Fibroblast of the conjunctiva (primary cell): ENCODE measurements around the gene PAEP.
"Not testable (repeated sequence)": the region's sequence is repeated elsewhere in the genome, so short reads cannot be mapped to it uniquely, and the experiment has no call there.

Experiments
- DNase-seq: peaks from one replicate; pipeline ENCODE4 v3.0.0-alpha.2; 2010; ENCODE audit warnings: low read depth

PAEP gene

GRCh38 chr9:135526089-135526729 is 35.3 kb upstream of the PAEP start:
- no peak for DNase-seq

GRCh38 chr9:135526730-135527571 is 34.6 kb upstream of the PAEP start:
- no peak for DNase-seq

- not testable (repeated sequence) for DNase-seq
These were observed 32.6 kb upstream of the PAEP start for GRCh38 chr9:135528842-135529435.

- no peak for DNase-seq
These were observed 31.4 kb upstream of the PAEP start for GRCh38 chr9:135530146-135530545.

- no peak for DNase-seq
These were observed 30.5 kb upstream of the PAEP start for GRCh38 chr9:135531096-135531495.

DNA sequence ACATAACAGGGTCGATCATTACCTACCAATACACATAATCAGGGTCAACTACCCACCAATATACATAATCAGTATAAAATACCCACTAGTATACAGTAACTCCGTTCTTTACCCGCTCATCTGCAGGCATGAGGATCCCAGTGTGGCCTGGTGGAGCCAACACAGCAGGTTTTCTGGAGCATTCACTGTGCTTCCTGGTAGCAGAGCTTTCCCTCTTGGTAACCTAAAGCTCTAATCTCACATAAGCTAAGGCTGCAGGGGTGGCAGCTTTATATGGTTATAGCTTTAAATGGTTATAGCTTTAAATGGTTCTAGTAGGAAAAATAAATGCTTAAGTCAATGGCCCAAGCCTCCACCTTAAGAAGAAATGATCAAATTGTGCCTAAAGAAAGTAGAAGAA is 28.4 kb upstream of the PAEP start:
- no peak for DNase-seq

DNA sequence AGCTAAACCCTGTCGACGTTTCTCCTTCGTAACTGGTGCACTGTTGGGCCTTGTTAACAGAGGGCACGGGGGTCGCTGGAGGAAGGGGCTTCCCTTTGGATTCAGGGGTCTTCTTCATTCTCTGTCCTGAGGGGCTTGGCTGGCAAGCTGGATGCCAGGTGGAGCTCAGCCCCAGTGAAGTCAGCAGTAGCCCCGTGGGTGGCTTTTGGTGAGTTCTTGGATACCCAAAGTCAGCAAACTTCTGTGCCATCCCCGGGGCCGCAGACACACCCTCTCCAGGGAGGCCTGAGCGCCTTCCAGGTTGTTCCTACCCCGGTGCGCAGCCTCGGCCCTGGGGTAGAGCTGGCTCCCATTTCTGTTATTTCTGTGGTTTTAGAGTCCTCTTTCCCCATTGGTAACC is 27.9 kb upstream of the PAEP start:
- no peak for DNase-seq

DNA sequence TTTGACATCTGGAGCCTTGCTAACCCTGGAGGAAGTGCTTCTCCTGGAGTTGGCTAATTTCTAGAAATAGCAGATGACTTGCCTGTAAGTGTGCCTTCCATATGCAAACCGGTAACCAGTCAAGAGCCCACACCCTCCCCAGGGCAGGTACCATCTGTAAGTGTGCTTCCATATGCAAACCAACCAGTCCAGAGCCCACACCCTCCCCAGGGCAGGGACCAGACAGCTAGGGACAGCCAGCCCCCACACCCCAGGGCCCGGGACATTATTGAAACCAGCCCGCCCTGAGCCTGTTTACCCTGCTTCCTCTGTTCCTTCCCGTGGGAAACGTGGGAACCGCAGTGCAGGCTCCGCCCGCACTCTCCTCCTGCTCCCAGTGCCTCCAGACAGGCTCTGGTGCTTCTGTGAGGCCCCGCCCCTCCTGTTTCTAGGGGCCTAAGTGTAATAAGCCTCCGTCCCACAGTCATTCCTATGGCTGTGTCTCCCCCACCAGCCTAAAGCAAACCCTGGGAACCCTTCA is 27.3 kb upstream of the PAEP start:
- DNase-seq = not testable (repeated sequence)

DNA sequence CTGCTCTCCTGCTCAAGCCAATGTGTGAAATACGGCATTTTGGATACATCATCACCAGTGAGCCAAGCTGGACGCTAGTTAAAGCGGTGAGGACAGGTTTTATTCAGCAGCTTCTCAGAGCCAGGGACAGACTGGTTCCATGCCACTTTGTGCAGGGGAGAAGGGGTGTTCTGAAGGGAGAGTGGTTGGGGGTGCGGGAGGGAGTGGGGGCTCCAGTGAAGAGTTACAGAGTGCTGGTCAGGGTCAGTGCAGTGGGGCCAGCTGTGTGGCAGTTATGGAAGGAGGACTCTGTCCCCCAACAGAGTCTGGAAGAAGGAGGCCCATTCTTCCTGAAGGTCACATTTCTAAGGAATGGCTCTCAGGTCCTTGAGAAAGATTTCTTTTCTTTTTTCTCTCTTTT is 26.7 kb upstream of the PAEP start:
- DNase-seq = not testable (repeated sequence)

- not testable (repeated sequence) for DNase-seq
These were observed 25.9 kb upstream of the PAEP start for GRCh38 chr9:135535631-135536030.

DNA sequence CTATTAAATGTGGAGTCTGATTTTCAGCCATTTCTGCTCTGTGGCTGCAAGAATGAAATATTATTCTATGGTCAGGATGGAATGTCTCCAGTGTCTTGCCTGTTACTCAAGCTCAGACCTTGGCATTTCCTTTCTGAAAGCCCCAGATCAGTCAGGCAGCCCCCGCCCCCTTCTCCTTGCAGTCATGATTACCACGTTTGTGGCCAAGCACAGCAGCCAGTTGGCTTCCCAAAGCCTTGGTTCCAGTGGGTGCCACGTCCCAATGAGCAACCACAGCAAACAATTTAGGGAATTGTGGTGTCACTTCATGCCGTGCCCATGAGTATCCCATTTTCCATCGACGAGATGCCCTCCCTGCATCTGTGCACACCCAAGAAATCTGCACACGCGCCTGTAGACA is 25.3 kb upstream of the PAEP start:
- DNase-seq = no peak

GRCh38 chr9:135543262-135543894 is 18.2 kb upstream of the PAEP start:
- not testable (repeated sequence) for DNase-seq

DNA sequence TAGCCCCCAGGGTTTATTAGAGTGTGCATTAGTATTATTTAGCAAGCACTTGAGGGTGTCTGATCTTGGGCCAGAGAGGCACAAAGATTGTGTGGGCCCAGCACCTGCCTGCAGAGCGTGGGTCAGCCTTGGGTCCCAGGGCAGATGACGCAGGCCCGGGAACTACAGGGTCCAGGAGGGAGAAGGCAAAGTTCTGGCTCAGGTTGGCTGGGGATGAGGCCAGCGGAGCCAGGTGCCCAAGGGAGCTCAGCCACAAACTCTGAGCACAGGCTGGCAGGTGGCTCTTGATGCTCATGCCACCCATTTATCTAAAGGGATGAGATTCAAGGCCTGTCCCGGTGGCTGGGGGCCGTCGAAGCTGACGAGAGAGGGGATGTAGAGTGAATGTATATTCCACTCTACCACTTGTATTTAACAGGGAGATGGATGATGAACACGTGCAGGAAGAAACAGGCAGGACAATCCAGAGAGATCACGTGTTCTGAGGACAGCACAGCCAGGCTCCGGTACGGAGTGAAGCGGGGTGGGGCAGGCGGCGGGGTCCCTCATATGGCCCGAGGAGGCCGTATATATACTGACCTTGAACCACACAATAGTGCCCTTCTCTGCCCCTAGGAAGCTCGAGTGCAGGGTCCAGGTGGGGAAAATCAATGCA is 16.4 kb upstream of the PAEP start:
- DNase-seq = no peak

DNA sequence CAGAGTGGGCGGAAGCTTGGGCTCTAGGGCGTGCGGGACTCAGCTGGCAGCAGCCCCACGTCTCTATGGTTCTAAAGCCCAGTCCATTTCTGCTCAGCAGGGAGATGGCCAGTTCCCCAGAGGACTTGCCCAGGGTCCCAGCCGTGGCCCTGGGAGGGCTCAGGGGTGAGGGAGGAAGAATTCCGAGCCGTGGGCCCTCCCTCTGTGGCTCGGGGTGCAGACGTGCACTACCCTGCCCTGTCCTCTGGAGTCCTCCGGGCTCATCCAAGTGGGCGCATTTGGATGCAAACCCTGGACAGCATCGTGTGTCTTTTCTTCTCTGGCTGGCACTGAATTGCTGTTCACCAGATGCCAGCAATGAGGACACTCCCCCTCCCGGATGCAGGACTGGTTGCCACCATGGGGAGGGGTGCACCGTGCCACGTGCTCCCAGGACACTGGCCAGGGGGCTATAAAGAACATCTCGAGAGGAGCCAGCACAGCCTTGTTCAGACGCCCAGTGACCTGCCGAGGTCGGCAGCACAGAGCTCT is 15.8 kb upstream of the PAEP start, which contains the start of gene OBP2A:
Gene OBP2A (plus strand): TSS at position 481 of the 531 bp plus-strand sequence. CDS start 55 bp downstream, outside the sequence.
- DNase-seq = not testable (repeated sequence)

- DNase-seq = not testable (repeated sequence)
These were observed 14.6 kb upstream of the PAEP start for GRCh38 chr9:135546792-135547617.

DNA sequence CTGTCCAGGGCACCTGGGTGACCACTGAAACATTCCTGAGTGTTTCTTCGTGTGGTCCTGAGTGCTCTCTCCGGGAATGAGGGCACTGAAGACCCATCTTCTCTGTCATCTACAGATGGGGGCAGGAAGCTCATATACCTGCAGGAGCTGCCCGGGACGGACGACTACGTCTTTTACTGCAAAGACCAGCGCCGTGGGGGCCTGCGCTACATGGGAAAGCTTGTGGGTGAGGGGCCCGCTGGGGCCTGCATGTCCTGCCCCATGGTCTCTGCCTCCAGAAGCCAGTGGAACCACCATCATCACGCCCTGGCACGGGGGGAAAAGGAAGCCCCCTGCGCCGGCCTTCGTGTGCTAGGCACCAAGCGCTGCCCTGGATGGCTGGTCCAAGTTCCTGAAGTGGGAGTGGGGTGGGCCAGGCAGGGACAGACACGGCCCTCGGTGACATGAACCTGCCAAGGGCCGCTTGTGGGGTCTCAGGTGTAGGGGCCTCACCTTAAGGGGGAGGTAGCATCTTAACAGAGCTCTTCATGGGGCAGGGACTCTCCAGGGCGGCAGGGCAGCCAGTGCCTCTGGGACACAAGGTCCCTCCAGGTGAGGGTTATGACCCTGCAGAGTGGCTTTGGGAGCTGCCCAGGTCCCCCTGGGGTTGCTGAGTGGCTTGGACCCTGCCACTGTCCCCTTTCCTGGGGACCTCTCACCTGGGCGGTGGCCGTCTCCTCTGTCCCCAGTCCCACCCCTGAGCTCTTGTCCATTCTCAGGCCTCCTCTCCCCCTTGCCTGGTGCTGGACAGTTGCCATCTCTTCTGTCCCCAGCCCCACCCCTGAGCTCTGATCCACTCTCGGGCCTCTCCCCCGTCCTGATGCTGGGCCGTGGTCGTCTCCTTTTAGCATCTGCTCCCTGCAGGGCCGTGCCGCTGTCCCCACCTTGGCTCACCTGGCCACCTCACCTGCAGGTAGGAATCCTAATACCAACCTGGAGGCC is 13.5 kb upstream of the PAEP start:
- DNase-seq = no peak

DNA sequence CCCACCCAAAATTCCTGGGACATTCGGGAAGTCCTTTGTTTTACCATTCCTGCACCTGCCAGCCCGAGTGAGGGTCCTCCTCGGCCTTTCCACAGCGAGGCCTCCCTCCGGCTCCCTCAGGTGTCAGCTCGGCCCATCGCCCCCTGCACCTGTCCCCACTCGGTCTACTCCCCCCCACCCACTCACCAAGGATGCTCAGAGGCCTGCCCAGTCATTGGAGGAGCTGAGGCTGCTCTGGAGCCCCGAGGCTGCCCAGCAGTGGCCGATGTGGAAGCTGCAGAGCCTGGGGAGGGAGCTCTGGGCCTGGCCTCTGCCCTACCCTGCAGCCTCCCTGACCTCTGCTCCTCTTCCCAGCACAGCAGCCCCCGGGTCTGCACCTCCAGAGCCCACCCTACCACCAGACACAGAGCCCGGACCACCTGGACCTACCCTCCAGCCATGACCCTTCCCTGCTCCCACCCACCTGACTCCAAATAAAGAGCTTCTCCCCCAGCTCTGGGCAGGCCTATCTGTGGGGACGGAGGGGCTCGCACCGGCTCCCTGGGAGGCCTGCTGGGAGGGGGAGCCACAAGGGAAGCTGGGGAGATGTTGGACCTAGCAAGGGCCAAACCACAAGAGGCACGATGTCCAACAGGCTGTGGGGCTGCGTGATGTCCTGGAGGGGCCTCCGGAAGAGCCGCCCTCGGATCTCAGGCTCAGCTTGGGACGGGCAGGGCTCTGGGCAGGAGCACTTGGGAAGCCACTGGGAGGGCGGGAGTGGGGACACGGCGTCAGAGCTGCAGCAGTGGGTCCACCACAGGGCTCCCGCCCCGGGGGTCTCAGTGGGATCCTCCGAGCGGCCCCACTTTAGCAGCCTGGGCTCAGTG is 11.8 kb upstream of the PAEP start:
- DNase-seq = not testable (repeated sequence)

DNA sequence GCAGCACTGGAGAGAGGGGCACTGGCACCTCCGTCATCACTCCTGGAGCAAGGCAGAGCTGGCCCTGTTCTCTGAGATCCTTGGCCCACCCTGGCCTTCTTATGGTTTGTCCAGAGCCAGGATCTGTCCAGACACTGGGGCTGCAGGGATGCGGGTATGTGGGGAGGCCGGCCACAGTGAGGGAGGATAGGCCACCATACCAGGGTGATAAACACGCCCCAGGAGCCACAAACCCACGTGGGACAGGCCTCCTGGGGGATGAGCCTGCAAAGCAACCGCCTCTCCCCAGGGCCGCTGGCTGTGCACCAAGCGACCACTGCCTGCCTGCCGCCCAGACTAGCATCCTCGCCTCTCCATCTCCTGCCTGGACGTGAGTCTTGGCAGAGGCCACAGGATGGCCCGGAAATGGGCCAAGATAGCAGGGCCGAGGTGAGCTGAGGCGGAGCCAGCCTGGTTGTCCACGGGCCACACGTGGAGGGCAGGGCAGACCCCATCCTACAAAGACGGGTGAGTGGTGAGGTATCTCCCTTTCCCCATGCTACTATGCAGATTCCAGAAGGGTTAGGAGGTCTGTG is 11.1 kb upstream of the PAEP start:
- no peak for DNase-seq
